Measurements from ENCODE around the gene ACTN3.
"Not testable (repeated sequence)": the region's sequence is repeated elsewhere in the genome, so short reads cannot be mapped to it uniquely, and the experiment has no call there.

ACTN3 gene

DNA sequence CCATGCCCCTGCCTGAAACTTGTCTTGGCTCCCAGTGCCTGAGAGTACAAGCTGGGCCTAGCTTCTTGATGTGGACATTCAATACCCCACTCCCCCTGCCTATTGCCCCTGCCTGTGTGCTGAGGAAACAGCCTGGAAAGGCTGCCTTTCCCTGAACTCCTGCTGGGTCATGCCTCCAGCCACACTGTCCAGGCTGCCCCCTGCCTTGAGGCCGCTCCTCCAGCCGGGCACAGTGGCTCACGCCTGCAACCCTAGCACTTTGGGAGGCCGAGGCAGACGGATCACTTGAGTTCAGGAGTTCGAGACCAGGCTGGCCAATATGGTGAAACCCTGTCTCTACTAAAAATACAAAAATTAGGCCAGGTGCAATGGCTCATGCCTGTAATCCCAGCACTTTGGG lies 56.4 kb downstream of the ACTN3 start:
- no peak for DNase-seq

DNA sequence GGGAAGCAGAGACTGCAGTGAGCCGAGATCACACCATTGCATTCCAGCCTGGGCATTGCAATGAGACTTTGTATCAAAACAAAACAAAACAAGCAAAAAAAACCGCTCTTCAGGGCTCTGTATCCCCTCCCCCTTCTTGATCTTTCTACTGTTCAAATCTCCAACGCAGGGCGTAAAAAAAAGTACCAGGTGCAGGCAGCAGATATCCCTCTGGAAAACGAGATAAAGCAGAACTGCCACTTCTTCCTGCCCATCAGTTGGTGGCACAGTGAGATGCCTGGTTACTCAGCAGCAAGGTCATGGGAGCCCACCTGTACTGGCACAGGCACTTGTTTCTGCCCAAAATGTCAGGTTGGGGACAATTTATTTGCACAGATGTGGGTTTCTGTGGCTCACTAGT lies 57.5 kb downstream of the ACTN3 start:
- no peak for DNase-seq

DNA sequence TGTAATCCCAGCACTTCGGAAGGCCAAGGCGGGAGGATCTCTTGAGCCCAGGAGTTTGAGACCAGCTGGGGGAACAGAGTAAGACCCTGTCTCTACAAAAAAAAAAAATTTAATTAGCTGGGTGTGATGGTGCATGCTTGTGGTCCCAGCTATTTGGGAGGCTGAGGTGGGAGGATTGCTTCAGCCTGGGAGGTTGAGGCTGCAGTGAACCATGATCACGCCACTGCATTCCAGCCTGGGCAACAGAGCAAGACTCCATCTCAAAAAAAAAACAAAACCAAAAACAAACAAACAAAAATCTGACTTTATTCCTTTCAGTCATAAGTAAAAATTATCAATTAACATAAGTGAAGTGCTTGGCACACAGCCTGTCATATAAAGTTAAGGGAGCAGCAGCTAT lies 59.9 kb downstream of the ACTN3 start:
- DNase-seq: not testable (repeated sequence)

DNA sequence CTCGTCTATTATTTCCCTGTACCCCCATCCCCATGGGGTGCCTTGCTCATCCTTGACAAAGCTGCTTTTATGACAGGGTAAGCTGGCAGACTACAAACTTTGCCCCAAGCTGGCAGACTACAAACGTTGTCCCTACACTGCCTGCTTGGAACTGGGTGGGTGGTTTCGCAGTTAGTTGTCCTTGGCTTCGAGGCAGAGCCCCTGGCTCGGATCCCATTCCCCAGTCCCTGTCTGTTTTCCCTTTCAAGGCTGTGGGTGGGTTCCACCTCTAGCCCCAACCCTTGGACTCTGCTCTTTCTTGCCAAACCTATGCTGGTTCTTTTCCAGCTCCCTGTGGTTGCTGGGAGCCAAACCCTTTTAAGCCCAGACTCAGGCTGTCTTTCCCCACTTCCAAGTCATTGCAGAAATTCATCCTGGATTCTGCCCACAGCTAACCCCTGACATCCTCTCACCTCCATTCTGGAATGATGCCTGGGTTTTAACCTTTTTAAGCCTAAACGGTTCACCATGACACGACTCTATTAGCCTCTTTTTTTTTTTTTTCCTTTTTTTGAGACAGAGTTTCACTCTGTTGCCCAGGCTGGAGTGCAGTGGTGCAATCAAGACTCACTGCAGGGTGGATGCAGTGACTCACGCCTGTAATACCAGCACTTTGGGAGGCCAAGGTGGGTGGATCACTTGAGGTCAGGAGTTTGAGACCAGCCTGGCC lies 60.6 kb downstream of the ACTN3 start:
- DNase-seq: no peak

DNA sequence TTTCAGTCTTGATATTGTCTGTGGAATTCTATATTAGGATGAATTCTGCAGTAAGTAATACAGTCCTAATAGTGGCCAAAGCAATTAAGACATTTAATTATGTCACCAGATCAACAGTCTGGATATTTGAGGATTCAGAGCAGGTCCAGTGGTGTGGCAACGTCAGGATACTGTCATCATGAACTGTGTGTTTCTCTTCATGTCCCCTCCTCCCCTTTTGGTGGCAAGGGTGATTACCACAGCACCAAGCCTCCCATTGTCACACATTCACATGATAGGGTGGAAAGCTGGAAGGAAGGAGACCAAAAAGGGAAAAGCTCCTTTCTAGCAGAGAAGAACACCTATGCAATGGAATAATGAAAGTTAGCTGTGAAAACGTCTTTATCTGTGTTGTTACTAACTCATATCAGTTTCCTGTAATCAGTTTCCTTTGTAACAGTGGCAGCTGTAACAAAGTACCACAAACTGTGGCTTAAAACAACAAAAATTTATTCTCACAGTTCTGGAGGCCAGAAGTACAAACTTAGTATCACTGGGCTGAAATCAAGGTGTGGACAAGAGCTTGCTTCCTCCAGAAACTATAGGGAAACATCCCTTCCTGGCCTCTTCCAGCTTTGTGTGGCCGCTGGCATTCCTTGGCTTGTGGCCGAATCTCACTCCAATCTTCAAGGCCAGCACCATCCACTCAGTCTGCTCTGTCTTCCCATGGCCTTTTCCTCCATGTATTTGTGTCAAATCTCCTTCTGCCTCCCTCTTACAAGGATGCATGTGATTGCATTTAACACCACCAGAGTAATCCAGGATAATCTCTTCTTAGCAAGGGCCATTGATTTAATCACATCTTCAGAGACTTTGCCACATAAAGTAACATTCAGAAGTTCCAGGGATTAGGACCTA lies 63.3 kb downstream of the ACTN3 start:
- DNase-seq: no peak

DNA sequence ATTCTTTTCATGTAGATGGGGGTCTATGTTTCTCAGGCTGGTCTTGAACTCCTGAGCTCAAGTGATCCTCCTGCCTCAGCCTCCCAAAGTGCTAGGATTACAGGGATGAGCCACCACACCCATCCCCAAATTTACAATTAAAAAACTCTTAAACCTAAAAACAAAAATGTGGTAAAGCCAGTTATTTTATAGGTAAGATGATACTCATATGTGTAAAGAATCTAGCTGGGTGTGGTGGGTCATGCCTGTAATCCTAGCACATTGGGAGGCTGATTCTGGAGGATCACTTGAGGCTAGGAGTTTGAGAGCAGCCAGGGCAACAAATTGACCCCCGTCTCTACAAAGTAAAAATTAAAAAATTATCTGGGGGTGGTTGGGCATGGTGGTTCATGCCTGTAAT lies 65.8 kb downstream of the ACTN3 start:
- DNase-seq: no peak
